Measurements from ENCODE around the gene MEPCE. TPM values are rescaled to one million over a fixed set of nuclear protein-coding genes. Genes with fewer than 3 reads are reported as not detected.

Gene MEPCE
- total and polyA plus RNA-seq, 4 donors: 6.7 to 21.8 (median 16.5) TPM

- H3K9me3 ChIP-seq (ENCODE audit: control insufficient read depth in 4 of 4, low read length in 3 of 4): no peaks in the 10 kb centered on the region
- peaks cover 5 to 15% (median 11%) of the 10 kb centered on the region in 4 donors for H3K4me1 ChIP-seq (ENCODE audit: control insufficient read depth in 4 of 4, insufficient read depth in 4 of 4, low read length in 3 of 4)
- TF ChIP-seq JUND (IDR thresholded peaks at IDR 0.05) (no peak), GABPA (IDR thresholded peaks at IDR 0.05 in 1 of 2, conservative IDR thresholded peaks at IDR 0.05 in 1 of 2) (no peak), NR2F2 (IDR thresholded peaks at IDR 0.05) (no peak), SP1 (IDR thresholded peaks at IDR 0.05) (no peak), ZBTB33 (IDR thresholded peaks at IDR 0.05) (no peak), FOXA2 (IDR thresholded peaks at IDR 0.05) (no peak), TAF1 (conservative IDR thresholded peaks at IDR 0.05) (no peak), HNF4G (IDR thresholded peaks at IDR 0.05) (no peak)
- no peak for DNase-seq (ENCODE audit: low spot score)
- 87% methylated on average over 32 of the region's 32 CpGs for WGBS
- no peaks in the 10 kb centered on the region for H3K27me3 ChIP-seq (ENCODE audit: control insufficient read depth in 4 of 4, insufficient read depth in 4 of 4, low read length in 3 of 4)
- H3K36me3 ChIP-seq (ENCODE audit: control insufficient read depth in 4 of 4, insufficient read depth in 3 of 4, low read depth in 1 of 4, low read length in 3 of 4): peaks cover 0 to 3% (median 0%) of the 10 kb centered on the region in 4 donors
- no peak overlapping the region for H3K9ac ChIP-seq (ENCODE audit: low read depth in 1 of 2, low read length in 2 of 2)
- H3K4me3 ChIP-seq (ENCODE audit: low read depth in 1 of 3, low read length in 3 of 3): no peak overlapping the region
- no peak overlapping the region for H3K27ac ChIP-seq (ENCODE audit: low read depth in 1 of 2, low read length in 2 of 2)
Observed at GRCh38 chr7:100466653-100467605, 37.3 kb downstream of the MEPCE start.

GRCh38 chr7:100467638-100468373 is 38.2 kb downstream of the MEPCE start:
- peaks cover 0 to 3% (median 0%) of the 10 kb centered on the region in 4 donors for H3K36me3 ChIP-seq (ENCODE audit: control insufficient read depth in 4 of 4, insufficient read depth in 3 of 4, low read depth in 1 of 4, low read length in 3 of 4)
- DNase-seq (ENCODE audit: low spot score): no peak
- TF ChIP-seq GABPA (IDR thresholded peaks at IDR 0.05 in 1 of 2, conservative IDR thresholded peaks at IDR 0.05 in 1 of 2): no peak
- TF ChIP-seq EGR1 (IDR thresholded peaks at IDR 0.05; ENCODE audit: low read depth in 2 of 2): no peak
- TF ChIP-seq, protein P1, sequence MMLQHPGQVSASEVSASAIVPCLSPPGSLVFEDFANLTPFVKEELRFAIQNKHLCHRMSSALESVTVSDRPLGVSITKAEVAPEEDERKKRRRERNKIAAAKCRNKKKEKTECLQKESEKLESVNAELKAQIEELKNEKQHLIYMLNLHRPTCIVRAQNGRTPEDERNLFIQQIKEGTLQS (IDR thresholded peaks at IDR 0.05): no peak
- TF ChIP-seq JUND (IDR thresholded peaks at IDR 0.05): no peak
- TF ChIP-seq, protein P2, sequence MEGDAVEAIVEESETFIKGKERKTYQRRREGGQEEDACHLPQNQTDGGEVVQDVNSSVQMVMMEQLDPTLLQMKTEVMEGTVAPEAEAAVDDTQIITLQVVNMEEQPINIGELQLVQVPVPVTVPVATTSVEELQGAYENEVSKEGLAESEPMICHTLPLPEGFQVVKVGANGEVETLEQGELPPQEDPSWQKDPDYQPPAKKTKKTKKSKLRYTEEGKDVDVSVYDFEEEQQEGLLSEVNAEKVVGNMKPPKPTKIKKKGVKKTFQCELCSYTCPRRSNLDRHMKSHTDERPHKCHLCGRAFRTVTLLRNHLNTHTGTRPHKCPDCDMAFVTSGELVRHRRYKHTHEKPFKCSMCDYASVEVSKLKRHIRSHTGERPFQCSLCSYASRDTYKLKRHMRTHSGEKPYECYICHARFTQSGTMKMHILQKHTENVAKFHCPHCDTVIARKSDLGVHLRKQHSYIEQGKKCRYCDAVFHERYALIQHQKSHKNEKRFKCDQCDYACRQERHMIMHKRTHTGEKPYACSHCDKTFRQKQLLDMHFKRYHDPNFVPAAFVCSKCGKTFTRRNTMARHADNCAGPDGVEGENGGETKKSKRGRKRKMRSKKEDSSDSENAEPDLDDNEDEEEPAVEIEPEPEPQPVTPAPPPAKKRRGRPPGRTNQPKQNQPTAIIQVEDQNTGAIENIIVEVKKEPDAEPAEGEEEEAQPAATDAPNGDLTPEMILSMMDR (IDR thresholded peaks at IDR 0.05; ENCODE audit: low read depth, low read length, missing input control): no peak
- TF ChIP-seq HNF4G (IDR thresholded peaks at IDR 0.05): no peak
- no peak for TF ChIP-seq REST (IDR thresholded peaks at IDR 0.05)
- TF ChIP-seq NR2F2 (IDR thresholded peaks at IDR 0.05): no peak
- TF ChIP-seq FOXA1 (IDR thresholded peaks at IDR 0.05): no peak
- no peak for TF ChIP-seq TAF1 (conservative IDR thresholded peaks at IDR 0.05)
- TF ChIP-seq RXRA (IDR thresholded peaks at IDR 0.05): no peak
- TF ChIP-seq SP1 (IDR thresholded peaks at IDR 0.05): no peak
- no peak for TF ChIP-seq HNF4A (conservative IDR thresholded peaks at IDR 0.05)
- no peak for TF ChIP-seq FOXA2 (IDR thresholded peaks at IDR 0.05)
- peaks cover 5 to 15% (median 11%) of the 10 kb centered on the region in 4 donors for H3K4me1 ChIP-seq (ENCODE audit: control insufficient read depth in 4 of 4, insufficient read depth in 4 of 4, low read length in 3 of 4)
- WGBS: 82% methylated on average over 22 of the region's 22 CpGs
- no peaks in the 10 kb centered on the region for H3K27me3 ChIP-seq (ENCODE audit: control insufficient read depth in 4 of 4, insufficient read depth in 4 of 4, low read length in 3 of 4)
- H3K4me3 ChIP-seq (ENCODE audit: low read depth in 1 of 3, low read length in 3 of 3): no peak overlapping the region
- no peaks in the 10 kb centered on the region for H3K9me3 ChIP-seq (ENCODE audit: control insufficient read depth in 4 of 4, low read length in 3 of 4)
- H3K9ac ChIP-seq (ENCODE audit: low read depth in 1 of 2, low read length in 2 of 2): no peak overlapping the region
- H3K27ac ChIP-seq (ENCODE audit: low read depth in 1 of 2, low read length in 2 of 2): no peak overlapping the region
